Pancreas (tissue), 10 donors: ENCODE data around the gene TYW1B. TPM values are rescaled to one million over a fixed set of nuclear protein-coding genes. Genes with fewer than 3 reads are reported as not detected.
"Not testable (repeated sequence)": the region's sequence is repeated elsewhere in the genome, so short reads cannot be mapped to it uniquely, and the experiment has no call there.

Experiments used
- ATAC-seq, 4 donors: fragments of 200-7000 bp; cut with Tn5 transposase; one replicate each; pipeline versions ENCODE4 v1.8.0 to v1.9.1; 2020; ENCODE audit warnings: mild to moderate bottlenecking in 4 of 4, moderate library complexity in 4 of 4
- DNase-seq, 6 donors: peaks; one replicate each; pipeline ENCODE4 v3.0.0-alpha.2; 2020
- FAIRE-seq: peaks from 2 replicates; lab custom pipeline; 2012; peaks lifted over from hg19 to GRCh38; lab: Jason Lieb, UNC
- H3K27ac ChIP-seq, 4 donors: fragments of 200-600 bp; sonication (generic); 1 replicate in 3 of 4; 2 replicates in 1 of 4; pipeline versions ENCODE4 v1.5.0 to v1.8.0; 2020
- H3K27me3 ChIP-seq, 4 donors: fragments of 200-600 bp; one replicate each; pipeline ENCODE4 v1.8.0; 2021
- H3K36me3 ChIP-seq, 3 donors: fragments of 200-600 bp; sonication (generic) in 1 of 3; one replicate each; pipeline versions ENCODE4 v1.5.0 to v1.8.0; 2020 to 2021
- H3K4me1 ChIP-seq, 3 donors: fragments of 200-600 bp; one replicate each; pipeline ENCODE4 v1.8.0; 2021
- H3K4me3 ChIP-seq, 4 donors: fragments of 200-600 bp; sonication (generic) in 2 of 4; one replicate each; pipeline versions ENCODE4 v1.5.0 to v1.8.0; 2020 to 2021
- H3K9me3 ChIP-seq, 4 donors: fragments of 200-600 bp; one replicate each; pipeline ENCODE4 v1.8.0; 2021
- CTCF ChIP-seq, 4 donors: fragments of 200-600 bp; sonication (generic) in 3 of 4; IDR thresholded peaks; one replicate each; pipeline versions ENCODE4 v1.5.0 to v1.8.0; 2021; ENCODE audit warnings: antibody characterized with exemption in 4 of 4
- WGBS, 2 donors: extraction: QIAGEN DNeasy Blood & Tissue Kit; methylation state at CpG; one replicate each; pipeline ENCODE4 v1.1.7; 2013; 5-methylcytosine and 5-hydroxymethylcytosine counted together
- intact Hi-C, 3 donors: fragments of 100-400 bp; cut with DNase I; formaldehyde crosslinking; loops; one replicate each; pipeline versions ENCODE4 v1.11.1 to v1.14.2; 2022
- polyA plus RNA-seq, 2 donors: library from polyadenylated mRNA; stranded (reverse); fragments of 200-250 nt; gene quantifications; one replicate each; pipeline ENCODE4 v1.2.3, GENCODE V29; 2013
- total RNA-seq, 6 donors: library from RNA; stranded (reverse); fragmentation: NEBNext Ultra II Directional in 4 of 6; extraction: Animal tissue kit (Norgen Biotek cat#: 25700) in 4 of 6; gene quantifications; one replicate each; pipeline versions ENCODE4 v1.2.1 to v1.2.4, GENCODE V29; 2021 to 2023
- donor health status: healthy with polysubstance abuse.
- donor health status: DM: no; HTN: no; CAD: no; lungs with moderate emphysema.
- donor health status: DM: no; HTN: no; CAD: no.
- donor health status: control.
- donor health status: control.
- donor health status: Bipolar disorder and iron deficiency.
- donor health status: DM: yes; HTN: yes; CAD: no.
- donor health status: DM: no; HTN: no; CAD: no.
- donor health status: DM: no; HTN: no; CAD: no.
- donor health status: DM: yes; HTN: yes; CAD: no.

TYW1B gene
- total and polyA plus RNA-seq, 8 donors = 0.92 to 5.7 (median 1.8) TPM

GRCh38 chr7:72706521-72706920, 121.5 kb downstream of the TYW1B start:
- intact Hi-C loops = no loop called here
- no peaks in the 10 kb centered on the region for H3K9me3 ChIP-seq
- no peaks in the 10 kb centered on the region for H3K4me1 ChIP-seq
- no peak for FAIRE-seq
- DNase-seq = no peak
- H3K36me3 ChIP-seq = no peaks in the 10 kb centered on the region
- no peak for ATAC-seq
- WGBS, 2 donors = 74 to 86% methylated on average over 1 of the region's 1 CpG
- H3K4me3 ChIP-seq = no peak overlapping the region
- TF ChIP-seq CTCF (IDR thresholded peaks at IDR 0.05) = no peak
- no peak overlapping the region for H3K27ac ChIP-seq
- H3K27me3 ChIP-seq = no peaks in the 10 kb centered on the region

- ATAC-seq, H3K27ac ChIP-seq, H3K9me3 ChIP-seq, H3K36me3 ChIP-seq, DNase-seq, H3K27me3 ChIP-seq, H3K4me3 ChIP-seq, H3K4me1 ChIP-seq, FAIRE-seq, intact Hi-C loops: not testable (repeated sequence)
- WGBS, 2 donors = 86 to 90% methylated on average over 4 of the region's 4 CpGs
Observed at GRCh38 chr7:72705693-72706092, 122.3 kb downstream of the TYW1B start.

- Histone ChIP-seq H3K27me3 (no peaks in the 10 kb centered on the region), H3K9me3 (no peaks in the 10 kb centered on the region), H3K4me1 (no peaks in the 10 kb centered on the region), H3K36me3 (no peaks in the 10 kb centered on the region), H3K27ac (no peak overlapping the region), H3K4me3 (no peak overlapping the region)
- no peak for ATAC-seq
- DNase-seq = no peak
- 85 to 88% methylated on average over 3 of the region's 3 CpGs for WGBS, 2 donors
- no peak for TF ChIP-seq CTCF (IDR thresholded peaks at IDR 0.05)
- FAIRE-seq = no peak
- intact Hi-C loops = no loop called here
Observed at GRCh38 chr7:72704894-72705293, 123.1 kb downstream of the TYW1B start.

GRCh38 chr7:72700548-72700947, 127.5 kb downstream of the TYW1B start:
- H3K4me1 ChIP-seq, intact Hi-C loops, ATAC-seq, H3K36me3 ChIP-seq, H3K4me3 ChIP-seq, FAIRE-seq, H3K9me3 ChIP-seq, H3K27ac ChIP-seq, DNase-seq, H3K27me3 ChIP-seq: not testable (repeated sequence)
- WGBS, 2 donors = 100% methylated on average over 1 of the region's 1 CpG

GRCh38 chr7:72697066-72697465, 130.9 kb downstream of the TYW1B start:
- H3K36me3 ChIP-seq, H3K4me3 ChIP-seq, H3K4me1 ChIP-seq, DNase-seq, H3K9me3 ChIP-seq, H3K27me3 ChIP-seq, intact Hi-C loops, H3K27ac ChIP-seq, ATAC-seq, FAIRE-seq: not testable (repeated sequence)
- 100% methylated on average over 1 of the region's 1 CpG for WGBS, 2 donors

GRCh38 chr7:72696643-72697042, 131.4 kb downstream of the TYW1B start:
- H3K9me3 ChIP-seq, H3K4me3 ChIP-seq, intact Hi-C loops, H3K27ac ChIP-seq, H3K4me1 ChIP-seq, DNase-seq, FAIRE-seq, H3K27me3 ChIP-seq, H3K36me3 ChIP-seq, ATAC-seq: not testable (repeated sequence)
- WGBS, 2 donors = 46 to 51% methylated on average over 2 of the region's 2 CpGs

- ATAC-seq, H3K9me3 ChIP-seq, intact Hi-C loops, H3K27ac ChIP-seq, H3K4me1 ChIP-seq, DNase-seq, H3K36me3 ChIP-seq, H3K4me3 ChIP-seq, FAIRE-seq, H3K27me3 ChIP-seq: not testable (repeated sequence)
- WGBS, 2 donors = 92 to 95% methylated on average over 8 of the region's 8 CpGs
Observed at GRCh38 chr7:72695482-72695881, 132.5 kb downstream of the TYW1B start.

- FAIRE-seq, H3K36me3 ChIP-seq, H3K27ac ChIP-seq, ATAC-seq, DNase-seq, H3K4me1 ChIP-seq, H3K4me3 ChIP-seq, intact Hi-C loops, H3K9me3 ChIP-seq, H3K27me3 ChIP-seq: not testable (repeated sequence)
- 92 to 94% methylated on average over 2 of the region's 2 CpGs for WGBS, 2 donors
Observed at GRCh38 chr7:72691442-72691841, 136.6 kb downstream of the TYW1B start.

- H3K36me3 ChIP-seq, DNase-seq, H3K27ac ChIP-seq, FAIRE-seq, ATAC-seq, H3K4me1 ChIP-seq, intact Hi-C loops, H3K27me3 ChIP-seq, H3K4me3 ChIP-seq, H3K9me3 ChIP-seq: not testable (repeated sequence)
- 30 to 45% methylated on average over 2 of the region's 2 CpGs for WGBS, 2 donors
Observed at GRCh38 chr7:72690177-72690576, 137.8 kb downstream of the TYW1B start.

- H3K27ac ChIP-seq, ATAC-seq, FAIRE-seq, DNase-seq, H3K9me3 ChIP-seq, H3K4me1 ChIP-seq, H3K4me3 ChIP-seq, intact Hi-C loops, H3K36me3 ChIP-seq, H3K27me3 ChIP-seq: not testable (repeated sequence)
- WGBS, 2 donors = 89 to 100% methylated on average over 1 of the region's 1 CpG
Observed at GRCh38 chr7:72689344-72689743, 138.7 kb downstream of the TYW1B start.

- H3K36me3 ChIP-seq, H3K4me3 ChIP-seq, FAIRE-seq, H3K27me3 ChIP-seq, DNase-seq, ATAC-seq, H3K9me3 ChIP-seq, H3K27ac ChIP-seq, intact Hi-C loops: not testable (repeated sequence)
- 70 to 72% methylated on average over 4 of the region's 4 CpGs for WGBS, 2 donors
- H3K4me1 ChIP-seq = peaks cover 0 to 20% (median 0%) of the 10 kb centered on the region in 3 donors
Observed at GRCh38 chr7:72681211-72681610, 146.8 kb downstream of the TYW1B start.
